Astrocyte (in vitro differentiated cells and primary cell): ENCODE results near the gene FOXJ2.
"Not testable (repeated sequence)": the region's sequence is repeated elsewhere in the genome, so short reads cannot be mapped to it uniquely, and the experiment has no call there.

Source experiments
- CTCF ChIP-seq: IDR thresholded peaks from 2 replicates; pipeline ENCODE4 v1.5.1; 2011; ENCODE audit warnings: low read depth, mild to moderate bottlenecking, inconsistent platforms, low read length, moderate library complexity; ENCODE audit not compliant: insufficient read depth
- EZH2 ChIP-seq: IDR thresholded peaks from 2 replicates; pipeline ENCODE4 v1.6.1; 2012; ENCODE audit warnings: mild to moderate bottlenecking, low read length, inconsistent platforms; ENCODE audit not compliant: insufficient read depth

GRCh38 chr12:8001496-8001895, 31.0 kb upstream of the FOXJ2 start:
- not testable (repeated sequence) for TF ChIP-seq EZH2, CTCF
